Liver (tissue), 3 donors: ENCODE measurements around the gene KSR1.

ENCODE experiments used
- CTCF ChIP-seq: fragments of 150-350 bp; IDR thresholded peaks from 2 replicates; pipeline ENCODE4 v1.5.1; 2017; ENCODE audit warnings: improper control_type of control experiment, low read depth, low read length; ENCODE audit not compliant: missing input control
- EGR1 ChIP-seq, 2 donors: IDR thresholded peaks; 2 replicates each; pipeline ENCODE4 v1.6.1; 2016 to 2018; ENCODE audit warnings: antibody characterized with exemption in 2 of 2, low read depth in 2 of 2
- FOXA1 ChIP-seq: IDR thresholded peaks from 2 replicates; pipeline ENCODE4 v1.6.1; 2016; ENCODE audit warnings: antibody characterized with exemption
- GABPA ChIP-seq, 2 donors: IDR thresholded peaks in 1 of 2; conservative IDR thresholded peaks in 1 of 2; 2 replicates each; pipeline ENCODE4 v1.6.1; 2016; ENCODE audit warnings: antibody characterized with exemption in 2 of 2, mild to moderate bottlenecking in 1 of 2, moderate library complexity in 1 of 2
- HNF4A ChIP-seq, 2 donors: conservative IDR thresholded peaks; 2 replicates each; pipeline ENCODE4 v1.6.1; 2016; ENCODE audit warnings: antibody characterized with exemption in 2 of 2, mild to moderate bottlenecking in 2 of 2
- MAX ChIP-seq: IDR thresholded peaks from 2 replicates; pipeline ENCODE4 v1.6.1; 2016; ENCODE audit warnings: antibody characterized with exemption
- SP1 ChIP-seq: IDR thresholded peaks from 2 replicates; pipeline ENCODE4 v1.6.1; 2018; ENCODE audit warnings: antibody characterized with exemption, mild to moderate bottlenecking
- TAF1 ChIP-seq: conservative IDR thresholded peaks from 2 replicates; pipeline ENCODE4 v1.6.1; 2016; ENCODE audit warnings: antibody characterized with exemption, mild to moderate bottlenecking
- donor health status: healthy.
- donor health status: healthy.

- TF ChIP-seq FOXA1 (no peak), GABPA (IDR thresholded peaks at IDR 0.05 in 1 of 2, conservative IDR thresholded peaks at IDR 0.05 in 1 of 2) (no peak), MAX (no peak), HNF4A (conservative IDR thresholded peaks at IDR 0.05) (no peak), CTCF (no peak), EGR1 (IDR thresholded peaks at IDR 0.05; ENCODE audit: low read depth in 2 of 2) (no peak), SP1 (no peak), TAF1 (no peak)
These were observed 94.8 kb downstream of the KSR1 start for GRCh38 chr17:27550974-27551505.
